GM19023 (cell line): ENCODE results near the gene ATAD1.

Source experiments
- ATAC-seq: cut with Tn5 transposase; IDR thresholded peaks from one replicate; pipeline ENCODE4 v1.9.1; 2021; ENCODE audit warnings: mild to moderate bottlenecking, moderate library complexity; ENCODE audit not compliant: unreplicated experiment

The ATAD1 gene

DNA sequence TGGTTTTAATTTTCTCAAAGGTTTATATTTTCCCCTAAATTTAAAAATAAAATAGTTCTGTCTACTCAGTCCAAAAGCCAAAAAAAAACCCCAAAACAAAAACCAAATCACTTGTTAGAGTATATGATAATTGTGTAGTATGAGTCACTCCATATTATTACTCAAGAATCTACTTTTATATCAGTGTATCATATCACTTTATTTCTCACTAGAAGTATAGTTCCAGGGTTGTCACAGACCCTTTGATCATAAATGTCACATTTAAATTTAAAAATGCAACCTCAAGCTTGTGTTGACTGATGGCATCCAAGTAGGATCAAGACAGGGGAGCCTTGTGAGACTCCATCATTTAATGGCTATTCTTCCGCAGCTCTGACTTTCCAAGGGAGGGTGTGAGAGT lies 97.4 kb downstream of the ATAD1 start:
- ATAC-seq = no peak

DNA sequence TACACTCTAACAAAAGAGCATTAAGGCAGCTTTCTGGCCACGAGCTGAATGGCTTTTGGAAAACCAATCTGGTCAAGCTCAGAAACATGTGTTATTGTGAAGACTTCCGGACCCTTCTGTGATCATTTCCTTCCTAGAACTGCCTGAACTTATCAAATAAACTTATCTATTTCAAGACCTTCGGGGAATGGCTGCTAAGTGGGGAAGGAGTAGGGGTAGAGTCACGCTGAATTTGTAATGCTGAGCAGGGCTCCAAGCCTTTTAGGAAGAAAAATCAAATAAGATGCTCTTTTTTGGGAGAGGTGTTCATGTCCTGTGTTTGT lies 101.7 kb downstream of the ATAD1 start:
- no peak for ATAC-seq

DNA sequence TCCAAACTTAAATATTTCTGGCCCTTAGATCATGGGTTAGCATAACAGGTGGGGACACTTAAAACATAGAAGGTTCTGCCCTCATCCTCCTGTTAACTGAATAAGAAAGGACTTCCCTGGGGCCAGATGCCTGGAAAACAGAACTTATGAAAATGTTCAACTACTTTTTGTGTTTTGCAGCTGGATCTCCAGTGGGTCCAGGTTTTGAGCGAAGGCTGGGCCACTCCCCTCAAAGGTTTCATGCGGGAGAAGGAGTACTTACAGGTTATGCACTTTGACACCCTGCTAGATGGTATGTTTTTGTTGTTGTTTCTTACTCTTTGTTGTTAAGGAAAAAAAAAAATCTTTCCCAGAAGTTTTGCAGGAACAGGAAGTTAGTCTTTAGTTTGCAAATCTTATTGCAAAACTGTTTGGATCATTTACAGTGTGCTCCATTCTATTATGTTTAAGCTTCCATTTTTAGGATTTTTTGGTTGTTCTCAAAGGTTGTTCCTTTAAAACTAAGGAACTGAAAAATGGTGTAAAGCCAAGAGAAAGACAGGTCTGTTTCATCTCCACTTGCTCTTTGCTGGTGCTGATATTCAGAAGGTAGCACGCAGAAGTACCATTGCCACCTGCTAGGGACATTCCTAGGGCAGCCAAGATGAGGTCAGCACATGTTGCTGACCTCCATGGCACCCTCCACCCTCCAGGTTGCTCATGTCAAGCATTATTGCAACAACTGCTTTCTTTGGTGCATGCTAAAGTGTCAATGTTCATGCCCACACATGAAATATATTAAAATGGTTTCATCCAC lies 102.3 kb downstream of the ATAD1 start:
- ATAC-seq = no peak

DNA sequence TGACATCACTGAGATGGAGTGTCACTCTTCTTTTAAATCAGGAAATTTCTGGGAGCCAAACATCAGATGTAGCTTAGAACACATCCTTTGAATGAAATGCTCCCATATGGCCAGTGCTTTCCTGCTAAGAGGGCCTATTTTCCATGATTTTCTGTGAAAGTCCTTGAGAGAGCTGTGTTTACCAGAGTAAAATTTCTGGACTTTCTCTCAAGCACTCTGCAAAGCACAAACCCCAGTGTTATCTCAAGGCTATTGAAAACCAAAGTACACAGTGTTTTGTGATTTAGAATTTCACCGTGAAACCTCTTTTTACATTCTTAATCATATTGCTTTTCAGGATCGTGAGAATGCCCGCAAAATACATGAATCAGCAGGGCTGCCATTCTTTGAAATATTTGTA lies 104.3 kb downstream of the ATAD1 start:
- no peak for ATAC-seq

DNA sequence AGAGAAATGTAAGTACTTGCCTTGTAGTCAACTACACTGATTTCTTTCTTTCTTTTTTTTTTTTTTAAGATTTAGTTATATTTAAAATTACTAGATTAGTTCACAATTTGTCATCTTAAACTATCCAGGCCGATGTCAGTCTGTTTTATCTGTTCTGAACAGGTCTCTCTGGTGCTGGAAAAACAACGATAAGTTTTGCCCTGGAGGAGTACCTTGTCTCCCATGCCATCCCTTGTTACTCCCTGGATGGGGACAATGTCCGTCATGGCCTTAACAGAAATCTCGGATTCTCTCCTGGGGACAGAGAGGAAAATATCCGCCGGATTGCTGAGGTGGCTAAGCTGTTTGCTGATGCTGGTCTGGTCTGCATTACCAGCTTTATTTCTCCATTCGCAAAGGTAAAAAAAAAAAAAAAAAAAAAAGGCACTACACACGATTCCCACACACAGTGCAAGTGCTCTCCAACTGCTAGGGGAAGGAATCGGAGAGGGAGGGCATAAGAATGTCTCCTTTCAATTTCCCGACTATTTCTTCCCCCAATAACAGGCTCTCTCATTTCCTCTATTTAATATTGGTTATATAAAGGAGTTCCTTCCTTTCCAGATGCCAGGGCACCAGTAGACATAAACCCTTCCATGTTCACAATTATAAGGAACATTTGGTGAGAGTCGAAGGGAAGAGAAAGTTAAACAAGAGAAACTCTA lies 105.0 kb downstream of the ATAD1 start:
- ATAC-seq = no peak

GRCh38 chr10:87707254-87707653 lies 110.8 kb downstream of the ATAD1 start:
- no peak for ATAC-seq

- no peak for ATAC-seq
Measured at GRCh38 chr10:87706731-87707130, 111.3 kb downstream of the ATAD1 start.

- ATAC-seq = no peak
Measured at GRCh38 chr10:87705339-87705738, 112.7 kb downstream of the ATAD1 start.

DNA sequence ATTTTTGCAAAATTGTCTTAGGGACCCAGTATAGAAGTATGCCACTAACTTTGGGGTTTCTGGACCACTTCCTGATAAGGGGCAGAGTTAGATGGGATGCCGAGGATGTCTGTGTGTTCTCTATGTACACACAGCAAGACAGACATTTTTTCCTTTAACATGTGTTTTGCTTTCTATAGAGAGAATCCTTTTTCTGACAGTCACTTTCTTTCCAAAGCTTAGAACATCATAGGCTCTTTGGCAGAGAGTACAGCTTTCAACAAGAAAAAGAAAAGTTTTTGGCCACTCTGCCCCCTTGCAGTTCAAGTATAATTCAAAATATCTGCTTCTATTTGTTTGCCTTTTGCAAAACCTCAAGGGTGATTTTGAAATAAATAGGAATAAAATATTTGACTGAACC lies 114.3 kb downstream of the ATAD1 start:
- ATAC-seq = no peak

- ATAC-seq = no peak
Measured at GRCh38 chr10:87702973-87703294, 115.1 kb downstream of the ATAD1 start.

DNA sequence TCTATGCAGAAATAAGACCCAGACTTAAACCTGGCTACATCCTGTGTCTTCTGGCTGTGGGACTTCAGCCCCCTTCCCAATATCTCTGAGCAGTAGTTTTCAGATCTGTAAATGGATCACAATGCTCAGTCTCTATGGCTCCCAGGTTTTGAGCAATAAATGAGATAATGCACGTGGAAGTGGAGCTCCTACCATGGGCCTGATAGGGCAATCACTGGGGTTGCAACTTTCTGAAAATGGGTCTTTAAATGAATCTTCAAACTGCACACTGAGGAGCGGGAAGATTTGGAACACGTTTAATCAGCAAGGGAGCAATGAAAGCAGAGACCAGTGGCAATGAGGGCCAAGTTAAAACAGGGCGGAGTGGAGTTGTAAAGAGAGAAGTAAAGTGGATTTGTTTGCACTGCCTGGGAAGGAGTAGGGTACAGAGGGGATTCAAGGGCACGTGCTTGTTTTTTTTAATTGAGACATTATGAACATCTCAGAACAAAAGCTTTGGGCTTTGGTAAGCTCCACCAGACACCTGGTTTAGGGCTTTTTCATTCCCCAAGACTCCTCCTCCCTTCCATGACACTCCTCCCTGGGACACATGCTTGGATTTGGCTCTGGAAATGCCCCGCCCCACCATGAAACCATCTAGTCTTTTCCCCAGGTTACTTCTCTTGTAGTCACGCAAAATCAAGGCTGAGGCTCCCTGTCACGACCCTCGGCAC lies 115.6 kb downstream of the ATAD1 start:
- no peak for ATAC-seq
